ENCODE data around the gene GTPBP4. TPM values are rescaled to one million over a fixed set of nuclear protein-coding genes. Genes with fewer than 3 reads are reported as not detected.
A peak's percentile ranks its signal among the peaks of the same experiment; 100 is the strongest.

GTPBP4 gene
- total and polyA plus RNA-seq, 9 of the 15 experiments (the other 6 are each of a cell fraction or from before 2014, with no cell fraction given), result 79.0 to 155 (median 128) TPM

GRCh38 chr10:1020460-1020859 lies 32.2 kb downstream of the GTPBP4 start:
- Histone ChIP-seq H3K4me2 (ENCODE audit: insufficient read depth, low read length) (no peak overlapping the region), H3K79me2 (ENCODE audit: control insufficient read depth, insufficient read depth, low read length) (no peaks in the 10 kb centered on the region), H3K27ac (ENCODE audit: extremely low read depth, low read depth, low read length) (no peak overlapping the region), H3K9me1 (ENCODE audit: control insufficient read depth, insufficient read depth, low read length) (no peaks in the 10 kb centered on the region), H3K4me3 (no peak overlapping the region), H3K9me3 (replicated peaks; ENCODE audit: control insufficient read depth, insufficient read depth, low read depth, low read length) (no peaks in the 10 kb centered on the region), H3K4me1 (replicated peaks in 1 of 2; ENCODE audit: control insufficient read depth in 2 of 2, insufficient read depth in 2 of 2, low read length in 2 of 2) (peaks cover 6 to 8% of the 10 kb centered on the region in 2 experiments; a peak in 3 of 5 replicates), H3K36me3 (ENCODE audit: control insufficient read depth, insufficient read depth, low read length) (peaks cover 42% of the 10 kb centered on the region), H2AFZ (ENCODE audit: low read depth, low read length) (no peak overlapping the region), H4K20me1 (replicated peaks; ENCODE audit: control insufficient read depth, insufficient read depth, low read length) (no peaks in the 10 kb centered on the region), H3K27me3 (ENCODE audit: control insufficient read depth in 2 of 2, insufficient read depth in 2 of 2, low read length in 2 of 2) (no peaks in the 10 kb centered on the region), H3K9ac (ENCODE audit: insufficient read depth in 1 of 2, low read depth in 2 of 2, low read length in 2 of 2) (no peak overlapping the region)
- ATAC-seq (peak; percentile 51), FAIRE-seq (no peak), DNase-seq (ENCODE audit: extremely low read depth in 1 of 4, low spot score in 3 of 4) (no peak)
- ChIA-PET CTCF (ENCODE audit: low intra/inter-chr PET ratio) (no interaction called here), POLR2A (interaction anchor here (0.7 to 2.1 kb wide), 3 partner anchors 14 to 130 kb away, joined by 3 to 9 read pairs (median 5); partner anchors contain the start of gene IDI1)
- no TSS peak for BruUV-seq (replicated peaks)
- TF ChIP-seq, protein P1, sequence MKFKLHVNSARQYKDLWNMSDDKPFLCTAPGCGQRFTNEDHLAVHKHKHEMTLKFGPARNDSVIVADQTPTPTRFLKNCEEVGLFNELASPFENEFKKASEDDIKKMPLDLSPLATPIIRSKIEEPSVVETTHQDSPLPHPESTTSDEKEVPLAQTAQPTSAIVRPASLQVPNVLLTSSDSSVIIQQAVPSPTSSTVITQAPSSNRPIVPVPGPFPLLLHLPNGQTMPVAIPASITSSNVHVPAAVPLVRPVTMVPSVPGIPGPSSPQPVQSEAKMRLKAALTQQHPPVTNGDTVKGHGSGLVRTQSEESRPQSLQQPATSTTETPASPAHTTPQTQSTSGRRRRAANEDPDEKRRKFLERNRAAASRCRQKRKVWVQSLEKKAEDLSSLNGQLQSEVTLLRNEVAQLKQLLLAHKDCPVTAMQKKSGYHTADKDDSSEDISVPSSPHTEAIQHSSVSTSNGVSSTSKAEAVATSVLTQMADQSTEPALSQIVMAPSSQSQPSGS (CRISPR knock-in tag; IDR thresholded peaks at IDR 0.05), result no peak
- TF ChIP-seq ZNF23 (CRISPR knock-in tag; IDR thresholded peaks at IDR 0.05) (no peak), CXXC5 (CRISPR knock-in tag; IDR thresholded peaks at IDR 0.05) (no peak), ZBTB7A (IDR thresholded peaks at IDR 0.05; ENCODE audit: borderline replicate concordance, control insufficient read depth, low read depth, low read length) (no peak), PTTG1 (tag; IDR thresholded peaks at IDR 0.05; ENCODE audit: low read depth) (no peak), ZNF174 (CRISPR knock-in tag; IDR thresholded peaks at IDR 0.05) (no peak), CREB1 (IDR thresholded peaks at IDR 0.05) (no peak), CREB1 (CRISPR knock-in tag; IDR thresholded peaks at IDR 0.05) (no peak), ZNF121 (CRISPR knock-in tag; conservative IDR thresholded peaks at IDR 0.05) (no peak), MBD1 (CRISPR knock-in tag; IDR thresholded peaks at IDR 0.05) (no peak), ZNF551 (CRISPR knock-in tag; IDR thresholded peaks at IDR 0.05) (no peak), CREB5 (CRISPR knock-in tag; IDR thresholded peaks at IDR 0.05) (no peak), NCOA6 (IDR thresholded peaks at IDR 0.05) (no peak)
- TF ChIP-seq, protein P2, sequence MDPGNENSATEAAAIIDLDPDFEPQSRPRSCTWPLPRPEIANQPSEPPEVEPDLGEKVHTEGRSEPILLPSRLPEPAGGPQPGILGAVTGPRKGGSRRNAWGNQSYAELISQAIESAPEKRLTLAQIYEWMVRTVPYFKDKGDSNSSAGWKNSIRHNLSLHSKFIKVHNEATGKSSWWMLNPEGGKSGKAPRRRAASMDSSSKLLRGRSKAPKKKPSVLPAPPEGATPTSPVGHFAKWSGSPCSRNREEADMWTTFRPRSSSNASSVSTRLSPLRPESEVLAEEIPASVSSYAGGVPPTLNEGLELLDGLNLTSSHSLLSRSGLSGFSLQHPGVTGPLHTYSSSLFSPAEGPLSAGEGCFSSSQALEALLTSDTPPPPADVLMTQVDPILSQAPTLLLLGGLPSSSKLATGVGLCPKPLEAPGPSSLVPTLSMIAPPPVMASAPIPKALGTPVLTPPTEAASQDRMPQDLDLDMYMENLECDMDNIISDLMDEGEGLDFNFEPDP (CRISPR knock-in tag; IDR thresholded peaks at IDR 0.05), result no peak
- 91% methylated on average over 10 of the region's 10 CpGs for WGBS (ENCODE audit: insufficient coverage, low coverage, missing lambda C conversion rate)
- intact Hi-C loops (cut with micrococcal nuclease) (no loop called here), in situ Hi-C loops (cut with MboI) (no loop called here)

Data from K562 (cell line).